Diencephalon (tissue), 1 donor: ENCODE data around the gene MGAT5B. TPM values are rescaled to one million over a fixed set of nuclear protein-coding genes. Genes with fewer than 3 reads are reported as not detected.

Experiments used
- total RNA-seq: library from RNA; depleted of rRNA; stranded (reverse); fragments of >200 nt; gene quantifications from one replicate; pipeline ENCODE4 v1.2.3, GENCODE V29; 2014

The MGAT5B gene, protein sequence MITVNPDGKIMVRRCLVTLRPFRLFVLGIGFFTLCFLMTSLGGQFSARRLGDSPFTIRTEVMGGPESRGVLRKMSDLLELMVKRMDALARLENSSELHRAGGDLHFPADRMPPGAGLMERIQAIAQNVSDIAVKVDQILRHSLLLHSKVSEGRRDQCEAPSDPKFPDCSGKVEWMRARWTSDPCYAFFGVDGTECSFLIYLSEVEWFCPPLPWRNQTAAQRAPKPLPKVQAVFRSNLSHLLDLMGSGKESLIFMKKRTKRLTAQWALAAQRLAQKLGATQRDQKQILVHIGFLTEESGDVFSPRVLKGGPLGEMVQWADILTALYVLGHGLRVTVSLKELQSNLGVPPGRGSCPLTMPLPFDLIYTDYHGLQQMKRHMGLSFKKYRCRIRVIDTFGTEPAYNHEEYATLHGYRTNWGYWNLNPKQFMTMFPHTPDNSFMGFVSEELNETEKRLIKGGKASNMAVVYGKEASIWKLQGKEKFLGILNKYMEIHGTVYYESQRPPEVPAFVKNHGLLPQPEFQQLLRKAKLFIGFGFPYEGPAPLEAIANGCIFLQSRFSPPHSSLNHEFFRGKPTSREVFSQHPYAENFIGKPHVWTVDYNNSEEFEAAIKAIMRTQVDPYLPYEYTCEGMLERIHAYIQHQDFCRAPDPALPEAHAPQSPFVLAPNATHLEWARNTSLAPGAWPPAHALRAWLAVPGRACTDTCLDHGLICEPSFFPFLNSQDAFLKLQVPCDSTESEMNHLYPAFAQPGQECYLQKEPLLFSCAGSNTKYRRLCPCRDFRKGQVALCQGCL
- total RNA-seq: 29.8 TPM

GRCh38 chr17:76868176-76868668, at the start of gene MGAT5B:
Gene MGAT5B (plus strand): TSS chr17:76868404. CDS start chr17:76869030, 626 bp downstream.

Other genes with a start within 250 kb of the MGAT5B start
- 0.69 TPM for gene ST6GALNAC1, start 224.6 kb upstream of the MGAT5B start, total RNA-seq
- 87.9 TPM for gene MXRA7, start 157.4 kb upstream of the MGAT5B start, total RNA-seq
- gene JMJD6, start 141.8 kb upstream of the MGAT5B start, total RNA-seq: 19.1 TPM
- gene METTL23, start 141.6 kb upstream of the MGAT5B start, total RNA-seq: 14.8 TPM
- 98.0 TPM for gene SRSF2, start 131.1 kb upstream of the MGAT5B start, total RNA-seq
- 84.2 TPM for gene MFSD11, start 130.3 kb upstream of the MGAT5B start, total RNA-seq